ACC112 (cell line): ENCODE results near the gene DOCK4.
A peak's percentile ranks its signal among the peaks of the same experiment; 100 is the strongest.

Experiments used
- H2AFZ ChIP-seq: fragments of 200-600 bp; sonication (generic); one replicate; pipeline ENCODE4 v1.6.0; 2017; ENCODE audit warnings: antibody characterized with exemption, low read length; ENCODE audit not compliant: unreplicated experiment
- H3K27ac ChIP-seq: fragments of 200-600 bp; sonication (generic); 2 replicates; pipeline ENCODE4 v1.5.1; 2014; ENCODE audit warnings: low read depth, mild to moderate bottlenecking, antibody characterized with exemption, low read length, moderate library complexity
- H3K27me3 ChIP-seq: fragments of 200-600 bp; sonication (generic); 2 replicates; pipeline ENCODE4 v1.6.1; 2014; ENCODE audit warnings: mild to moderate bottlenecking, antibody characterized with exemption, low read length, moderate library complexity, mixed read lengths; ENCODE audit not compliant: insufficient read depth
- H3K36me3 ChIP-seq: fragments of 200-600 bp; sonication (generic); 2 replicates; pipeline ENCODE4 v1.6.1; 2016; ENCODE audit warnings: mild to moderate bottlenecking, antibody characterized with exemption, low read length, moderate library complexity, mixed read lengths; ENCODE audit not compliant: insufficient read depth
- H3K4me1 ChIP-seq: fragments of 200-600 bp; sonication (generic); one replicate; pipeline ENCODE4 v1.6.1; 2016; ENCODE audit warnings: low read length, mixed read lengths; ENCODE audit not compliant: insufficient read depth, unreplicated experiment, control insufficient read depth
- H3K4me3 ChIP-seq: fragments of 200-600 bp; sonication (generic); 2 replicates; pipeline ENCODE4 v1.5.1; 2014; ENCODE audit warnings: mild to moderate bottlenecking, low read depth, low read length
- H3K79me2 ChIP-seq: fragments of 200-600 bp; sonication (generic); one replicate; pipeline ENCODE4 v1.6.0; 2016; ENCODE audit warnings: low read length; ENCODE audit not compliant: control insufficient read depth, unreplicated experiment, insufficient read depth

Gene DOCK4

GRCh38 chr7:111752022-111752582 is 454.1 kb downstream of the DOCK4 start:
- H3K27ac ChIP-seq = no peak overlapping the region
- no peaks in the 10 kb centered on the region for H3K79me2 ChIP-seq
- no peak overlapping the region for H2AFZ ChIP-seq
- H3K4me1 ChIP-seq = peaks cover 7% of the 10 kb centered on the region
- H3K36me3 ChIP-seq = no peaks in the 10 kb centered on the region
- H3K27me3 ChIP-seq = no peaks in the 10 kb centered on the region
- H3K4me3 ChIP-seq = no peak overlapping the region

- Histone ChIP-seq H3K79me2 (no peaks in the 10 kb centered on the region), H3K27me3 (no peaks in the 10 kb centered on the region), H2AFZ (no peak overlapping the region), H3K27ac (no peak overlapping the region), H3K4me3 (no peak overlapping the region), H3K36me3 (no peaks in the 10 kb centered on the region), H3K4me1 (no peaks in the 10 kb centered on the region)
Observed at GRCh38 chr7:111750878-111751277, 455.3 kb downstream of the DOCK4 start.

GRCh38 chr7:111750228-111750627 is 456.0 kb downstream of the DOCK4 start:
- no peak overlapping the region for H3K27ac ChIP-seq
- H3K79me2 ChIP-seq = no peaks in the 10 kb centered on the region
- H3K36me3 ChIP-seq = no peaks in the 10 kb centered on the region
- H3K27me3 ChIP-seq = no peaks in the 10 kb centered on the region
- no peak overlapping the region for H3K4me3 ChIP-seq
- H2AFZ ChIP-seq = no peak overlapping the region
- peaks cover under 1% of the 10 kb centered on the region for H3K4me1 ChIP-seq

- Histone ChIP-seq H3K27me3 (no peaks in the 10 kb centered on the region), H3K27ac (no peak overlapping the region), H3K4me1 (peaks cover 6% of the 10 kb centered on the region), H3K4me3 (no peak overlapping the region), H2AFZ (no peak overlapping the region), H3K36me3 (no peaks in the 10 kb centered on the region), H3K79me2 (no peaks in the 10 kb centered on the region)
Observed at GRCh38 chr7:111749625-111750024, 456.6 kb downstream of the DOCK4 start.

GRCh38 chr7:111747718-111748117 is 458.5 kb downstream of the DOCK4 start:
- H3K27ac ChIP-seq = no peak overlapping the region
- H3K27me3 ChIP-seq = no peaks in the 10 kb centered on the region
- no peak overlapping the region for H2AFZ ChIP-seq
- peaks cover 13% of the 10 kb centered on the region for H3K4me1 ChIP-seq
- H3K79me2 ChIP-seq = no peaks in the 10 kb centered on the region
- H3K4me3 ChIP-seq = no peak overlapping the region
- no peaks in the 10 kb centered on the region for H3K36me3 ChIP-seq

- Histone ChIP-seq H3K79me2 (no peaks in the 10 kb centered on the region), H2AFZ (no peak overlapping the region), H3K27me3 (no peaks in the 10 kb centered on the region), H3K27ac (no peak overlapping the region), H3K36me3 (no peaks in the 10 kb centered on the region), H3K4me3 (no peak overlapping the region), H3K4me1 (peaks cover 13% of the 10 kb centered on the region)
Observed at GRCh38 chr7:111746950-111747349, 459.2 kb downstream of the DOCK4 start.

GRCh38 chr7:111744501-111745155 is 461.6 kb downstream of the DOCK4 start:
- peak overlapping the region; percentile 79 for H2AFZ ChIP-seq
- H3K27me3 ChIP-seq = no peaks in the 10 kb centered on the region
- H3K36me3 ChIP-seq = no peaks in the 10 kb centered on the region
- no peak overlapping the region for H3K4me3 ChIP-seq
- peak overlapping the region; percentile 35 for H3K27ac ChIP-seq
- peaks cover 13% of the 10 kb centered on the region for H3K4me1 ChIP-seq
- no peaks in the 10 kb centered on the region for H3K79me2 ChIP-seq

GRCh38 chr7:111743244-111743847 is 462.9 kb downstream of the DOCK4 start:
- H3K36me3 ChIP-seq = no peaks in the 10 kb centered on the region
- peaks cover 13% of the 10 kb centered on the region for H3K4me1 ChIP-seq
- H3K27me3 ChIP-seq = no peaks in the 10 kb centered on the region
- H2AFZ ChIP-seq = no peak overlapping the region
- H3K4me3 ChIP-seq = no peak overlapping the region
- no peaks in the 10 kb centered on the region for H3K79me2 ChIP-seq
- H3K27ac ChIP-seq = no peak overlapping the region

- no peak overlapping the region for H3K4me3 ChIP-seq
- H3K27ac ChIP-seq = no peak overlapping the region
- no peaks in the 10 kb centered on the region for H3K36me3 ChIP-seq
- peak overlapping the region; percentile 46 for H2AFZ ChIP-seq
- H3K79me2 ChIP-seq = no peaks in the 10 kb centered on the region
- peaks cover 14% of the 10 kb centered on the region for H3K4me1 ChIP-seq
- no peaks in the 10 kb centered on the region for H3K27me3 ChIP-seq
Observed at GRCh38 chr7:111741811-111742240, 464.4 kb downstream of the DOCK4 start.

- H3K4me3 ChIP-seq = no peak overlapping the region
- no peaks in the 10 kb centered on the region for H3K27me3 ChIP-seq
- peaks cover 22% of the 10 kb centered on the region for H3K4me1 ChIP-seq
- H2AFZ ChIP-seq = no peak overlapping the region
- no peaks in the 10 kb centered on the region for H3K79me2 ChIP-seq
- no peaks in the 10 kb centered on the region for H3K36me3 ChIP-seq
- H3K27ac ChIP-seq = no peak overlapping the region
Observed at GRCh38 chr7:111740942-111741341, 465.3 kb downstream of the DOCK4 start.

GRCh38 chr7:111736552-111736874 is 469.7 kb downstream of the DOCK4 start:
- Histone ChIP-seq H3K4me1 (peaks cover 11% of the 10 kb centered on the region), H3K79me2 (no peaks in the 10 kb centered on the region), H2AFZ (peak overlapping the region; percentile 7), H3K4me3 (no peak overlapping the region), H3K27me3 (no peaks in the 10 kb centered on the region), H3K27ac (no peak overlapping the region), H3K36me3 (no peaks in the 10 kb centered on the region)
